Embryonic facial prominence (tissue), 1 donor: ENCODE measurements around the gene MYO7B.

Experiments
- DNase-seq: peaks from one replicate; pipeline ENCODE4 v3.0.0-alpha.2; 2016; ENCODE audit errors: extremely low spot score

The MYO7B gene

DNA sequence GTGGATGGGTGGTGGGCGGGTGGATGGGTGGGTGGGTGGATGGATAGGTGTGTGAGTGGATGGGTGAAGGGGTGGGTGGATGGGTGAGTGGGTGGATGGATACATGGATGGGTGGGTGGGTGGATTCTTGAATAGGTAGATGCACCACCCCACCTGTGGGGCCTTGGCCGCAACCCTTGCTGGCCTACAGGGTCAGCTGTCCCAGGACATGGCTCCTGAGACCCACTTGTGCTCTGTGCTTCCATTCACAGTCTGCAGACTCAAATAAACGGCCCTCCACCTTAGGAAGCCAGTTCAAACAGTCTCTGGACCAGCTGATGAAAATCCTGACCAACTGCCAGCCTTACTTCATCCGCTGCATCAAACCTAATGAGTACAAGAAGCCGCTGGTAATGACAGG is 54.4 kb downstream of the MYO7B start:
- no peak for DNase-seq

DNA sequence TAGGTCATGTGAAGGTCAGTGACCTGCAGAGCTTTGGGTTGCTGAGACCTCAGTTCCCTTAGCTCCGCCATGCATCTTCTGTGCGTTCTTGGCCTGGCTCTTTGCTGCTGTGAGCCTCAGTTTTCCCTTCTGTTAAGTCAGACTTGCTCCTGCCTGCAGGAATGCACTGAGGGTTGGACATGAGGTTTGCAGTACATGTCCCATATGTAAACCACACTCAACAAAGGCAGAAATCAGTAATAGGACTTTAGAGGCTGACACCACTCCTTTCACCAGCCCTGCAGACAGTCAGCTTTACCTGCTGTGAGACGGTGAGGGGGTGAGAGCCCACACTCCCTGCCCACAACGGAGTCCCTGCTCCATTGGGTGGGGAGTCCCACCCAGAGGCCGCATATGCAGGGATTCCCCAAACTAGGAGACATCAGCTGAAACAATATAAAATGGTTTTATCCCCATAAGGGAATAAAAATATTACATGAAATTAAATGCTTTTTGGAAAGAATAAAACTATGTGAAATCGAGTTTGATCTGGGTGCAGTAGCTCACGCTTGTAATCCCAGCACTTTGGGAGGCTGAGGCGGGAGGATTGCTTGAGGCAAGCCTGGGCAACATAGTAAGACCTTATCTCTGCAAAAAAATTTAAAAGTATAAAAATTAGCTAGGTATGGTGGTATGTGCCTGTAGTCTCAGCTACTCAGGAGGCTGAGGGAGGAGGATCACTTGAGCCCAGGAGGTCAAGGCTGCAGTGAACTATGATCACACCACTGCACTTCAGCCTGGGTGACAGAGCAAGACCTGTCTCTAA is 55.1 kb downstream of the MYO7B start:
- no peak for DNase-seq

GRCh38 chr2:127591221-127591923 is 55.9 kb downstream of the MYO7B start:
- DNase-seq, result no peak

GRCh38 chr2:127592761-127593227 is 57.3 kb downstream of the MYO7B start:
- no peak for DNase-seq

DNA sequence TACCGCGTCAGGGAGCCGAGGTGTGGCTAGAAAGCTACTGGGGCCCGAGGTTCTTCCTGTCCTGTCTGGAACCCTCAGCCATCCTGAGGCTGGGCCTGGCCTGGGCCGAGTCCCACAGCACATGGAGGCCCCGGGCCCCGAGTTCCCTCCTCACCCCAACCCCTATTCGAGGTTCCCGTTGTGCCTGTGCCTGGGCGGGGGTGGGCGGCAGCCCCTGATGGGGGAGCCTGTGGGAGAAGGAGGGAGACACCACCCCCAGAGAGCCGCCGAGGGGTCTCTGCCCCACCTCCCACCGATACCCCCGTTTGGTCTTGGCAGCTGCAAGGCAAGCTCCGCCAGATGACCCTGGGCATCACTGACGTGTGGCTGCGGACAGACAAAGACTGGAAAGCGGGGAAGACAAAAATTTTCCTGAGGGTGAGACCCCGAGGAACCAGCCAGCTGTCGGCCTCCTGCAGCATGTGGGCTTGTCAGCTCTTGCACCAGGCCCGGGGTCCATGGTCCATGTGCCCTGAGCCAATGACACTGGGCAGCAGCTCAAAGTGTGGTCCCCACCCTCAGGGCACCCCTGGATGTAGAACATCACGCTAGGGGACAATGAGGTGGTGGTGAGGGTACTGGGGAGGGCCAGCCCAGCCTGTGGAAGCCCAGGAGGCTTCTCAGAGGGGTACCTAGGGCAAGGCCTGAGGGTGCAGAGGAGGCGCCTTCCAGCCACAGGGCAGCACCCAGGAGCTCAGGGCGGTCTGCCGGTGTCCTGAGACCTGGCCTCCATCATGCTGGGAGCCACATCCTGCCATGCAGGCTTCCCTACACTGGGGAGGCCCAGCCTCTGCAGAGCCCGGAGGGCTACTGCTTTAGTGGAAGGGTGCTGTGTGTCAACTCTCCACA is 58.0 kb downstream of the MYO7B start:
- no peak for DNase-seq

GRCh38 chr2:127594116-127594591 is 58.7 kb downstream of the MYO7B start:
- DNase-seq, result no peak

GRCh38 chr2:127596311-127597045 is 61.0 kb downstream of the MYO7B start:
- no peak for DNase-seq

- no peak for DNase-seq
Measured at GRCh38 chr2:127597046-127597983, 61.8 kb downstream of the MYO7B start.

DNA sequence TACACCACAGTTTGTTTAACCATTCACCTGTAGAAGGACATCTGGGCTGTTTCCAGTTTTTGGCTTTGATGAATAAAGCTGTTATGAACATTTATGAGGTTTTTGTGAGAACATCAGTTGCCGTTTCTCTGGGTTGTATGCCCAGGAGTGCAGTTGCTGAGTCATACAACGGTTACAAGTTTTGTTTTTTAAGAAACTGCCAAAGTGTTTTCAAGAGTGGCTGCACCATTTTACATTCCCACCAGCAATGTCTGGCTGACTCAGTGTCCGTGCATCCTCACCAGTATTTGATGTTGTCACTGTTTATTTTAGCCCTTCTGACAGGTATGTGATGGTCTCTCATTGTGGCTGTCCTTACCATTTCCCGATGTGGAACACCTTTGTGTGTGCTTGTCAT is 62.5 kb downstream of the MYO7B start:
- no peak for DNase-seq

DNA sequence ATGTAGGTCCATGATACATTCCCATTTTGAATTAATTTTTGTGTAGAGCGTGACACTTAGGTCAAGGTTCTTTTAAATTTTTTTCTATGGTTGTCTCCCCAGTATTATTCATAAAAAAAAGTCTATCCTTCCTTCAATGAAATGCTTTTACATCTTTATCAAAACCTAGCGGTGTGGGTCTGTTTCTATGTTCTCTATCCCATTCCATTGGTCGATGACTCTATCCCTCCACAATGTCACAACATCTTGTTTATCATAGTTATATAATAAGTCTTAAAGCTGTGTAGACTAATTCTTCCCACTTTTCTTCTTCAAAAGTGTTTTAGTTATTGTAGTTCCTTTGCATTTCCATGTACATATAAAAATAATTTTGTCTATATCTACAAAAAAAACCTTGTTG is 63.2 kb downstream of the MYO7B start:
- DNase-seq, result no peak

- no peak for DNase-seq
Measured at GRCh38 chr2:127599211-127599610, 63.7 kb downstream of the MYO7B start.

- DNase-seq, result no peak
Measured at GRCh38 chr2:127604986-127605385, 69.5 kb downstream of the MYO7B start.

GRCh38 chr2:127605691-127606263 is 70.3 kb downstream of the MYO7B start:
- DNase-seq, result no peak

GRCh38 chr2:127606625-127607398 is 71.3 kb downstream of the MYO7B start:
- DNase-seq, result no peak

GRCh38 chr2:127607399-127607908 is 72.0 kb downstream of the MYO7B start:
- no peak for DNase-seq

GRCh38 chr2:127608061-127609030 is 72.9 kb downstream of the MYO7B start:
- no peak for DNase-seq

GRCh38 chr2:127609031-127609751 is 73.7 kb downstream of the MYO7B start:
- DNase-seq, result no peak
